T-helper 22 cell (primary cell): ENCODE measurements around the gene WDR33.
"Not testable (repeated sequence)": the region's sequence is repeated elsewhere in the genome, so short reads cannot be mapped to it uniquely, and the experiment has no call there.

ENCODE experiments used
- DNase-seq: peaks from one replicate; pipeline ENCODE4 v3.0.0-alpha.2; 2020; ENCODE audit warnings: low read depth

Gene WDR33

GRCh38 chr2:127810156-127810618 lies 784 bp downstream of the WDR33 start:
- no peak for DNase-seq

- no peak for DNase-seq
Observed at GRCh38 chr2:127807678-127808353, 3.2 kb downstream of the WDR33 start.

- not testable (repeated sequence) for DNase-seq
Observed at GRCh38 chr2:127806860-127807259, 4.1 kb downstream of the WDR33 start.

- no peak for DNase-seq
Observed at GRCh38 chr2:127805491-127805890, 5.5 kb downstream of the WDR33 start.

GRCh38 chr2:127799926-127800325 lies 11.0 kb downstream of the WDR33 start:
- DNase-seq: no peak

GRCh38 chr2:127796389-127796788 lies 14.6 kb downstream of the WDR33 start:
- DNase-seq: no peak

GRCh38 chr2:127794901-127795300 lies 16.1 kb downstream of the WDR33 start:
- DNase-seq: not testable (repeated sequence)

GRCh38 chr2:127792805-127793204 lies 18.2 kb downstream of the WDR33 start:
- DNase-seq: no peak

- no peak for DNase-seq
Observed at GRCh38 chr2:127790694-127791529, 20.1 kb downstream of the WDR33 start.

GRCh38 chr2:127786048-127786809 lies 24.7 kb downstream of the WDR33 start:
- DNase-seq: no peak

GRCh38 chr2:127784965-127785518 lies 25.9 kb downstream of the WDR33 start:
- no peak for DNase-seq

- DNase-seq: no peak
Observed at GRCh38 chr2:127783101-127783500, 27.9 kb downstream of the WDR33 start.

GRCh38 chr2:127778850-127779249 lies 32.1 kb downstream of the WDR33 start:
- no peak for DNase-seq

- DNase-seq: no peak
Observed at GRCh38 chr2:127778447-127778846, 32.5 kb downstream of the WDR33 start.

- no peak for DNase-seq
Observed at GRCh38 chr2:127776122-127776780, 34.7 kb downstream of the WDR33 start.

- DNase-seq: no peak
Observed at GRCh38 chr2:127771756-127772155, 39.2 kb downstream of the WDR33 start.

- DNase-seq: no peak
Observed at GRCh38 chr2:127770973-127771735, 39.8 kb downstream of the WDR33 start.

GRCh38 chr2:127770534-127770933 lies 40.4 kb downstream of the WDR33 start:
- DNase-seq: not testable (repeated sequence)

GRCh38 chr2:127769587-127769986 lies 41.4 kb downstream of the WDR33 start:
- DNase-seq: no peak

- DNase-seq: no peak
Observed at GRCh38 chr2:127768775-127769479, 42.0 kb downstream of the WDR33 start.
